HG02642 (cell line): ENCODE data around the gene ZHX3.

Experiments used
- ATAC-seq: cut with Tn5 transposase; IDR thresholded peaks from one replicate; pipeline ENCODE4 v1.9.1; 2021; ENCODE audit warnings: mild to moderate bottlenecking; ENCODE audit not compliant: unreplicated experiment, poor library complexity

Gene ZHX3

DNA sequence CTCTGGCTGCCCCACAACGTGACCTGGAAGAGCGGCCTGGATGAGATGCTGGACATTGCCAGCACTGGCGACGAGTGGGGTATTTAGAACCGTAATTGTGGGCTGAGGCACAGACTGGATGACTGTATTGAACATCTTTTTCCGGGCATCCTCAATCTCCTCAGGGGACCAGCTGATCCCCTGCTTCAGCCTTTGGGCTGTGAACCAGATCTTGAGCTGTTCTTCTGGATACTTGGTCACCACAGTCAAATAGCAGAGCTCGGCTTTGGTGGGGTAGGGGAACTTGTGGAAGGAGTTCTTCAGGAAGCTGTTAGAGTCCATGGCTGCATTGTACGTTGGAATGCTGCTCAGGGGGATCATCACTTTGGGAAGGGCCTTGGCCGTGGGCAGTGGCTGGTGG is 113.9 kb downstream of the ZHX3 start:
- ATAC-seq, result no peak

DNA sequence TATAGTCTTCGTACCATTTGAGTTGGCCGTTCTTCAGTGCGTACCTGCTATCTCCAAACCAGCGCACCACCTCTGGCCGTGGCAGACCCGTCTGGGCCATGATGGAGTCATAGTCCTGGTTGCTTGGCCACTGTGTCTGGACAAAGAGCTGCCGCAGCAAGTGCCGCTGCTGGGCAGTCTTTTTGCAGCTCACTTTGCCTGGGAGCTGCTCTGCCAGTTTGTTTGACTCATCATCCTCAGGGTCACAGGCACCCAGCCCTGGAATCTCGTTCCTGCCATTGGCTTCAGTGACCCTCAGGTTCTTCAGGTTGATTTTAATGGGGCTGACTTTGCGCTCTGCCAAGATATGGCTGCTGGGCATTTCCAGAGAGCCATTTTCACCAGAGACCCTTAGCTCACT is 115.1 kb downstream of the ZHX3 start:
- ATAC-seq, result no peak

DNA sequence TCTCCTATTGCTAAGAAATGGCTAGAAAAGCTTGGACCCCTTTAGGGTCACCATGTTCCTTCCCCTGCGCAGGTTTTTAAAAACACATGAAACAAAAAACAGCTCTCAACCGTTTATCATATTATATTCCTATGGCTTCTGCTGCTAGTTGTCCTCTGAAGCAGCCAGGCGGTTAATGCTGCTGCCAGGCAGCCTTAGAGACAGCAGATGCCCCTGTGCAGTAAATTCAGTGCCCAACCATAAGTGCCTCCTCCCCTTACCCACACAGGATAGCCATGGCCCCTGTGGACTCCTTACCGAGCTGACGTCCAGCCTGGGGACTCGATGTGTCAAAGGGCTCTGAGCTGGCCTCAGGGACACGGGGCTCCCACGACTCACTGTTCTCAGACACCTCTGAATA is 115.8 kb downstream of the ZHX3 start:
- no peak for ATAC-seq

DNA sequence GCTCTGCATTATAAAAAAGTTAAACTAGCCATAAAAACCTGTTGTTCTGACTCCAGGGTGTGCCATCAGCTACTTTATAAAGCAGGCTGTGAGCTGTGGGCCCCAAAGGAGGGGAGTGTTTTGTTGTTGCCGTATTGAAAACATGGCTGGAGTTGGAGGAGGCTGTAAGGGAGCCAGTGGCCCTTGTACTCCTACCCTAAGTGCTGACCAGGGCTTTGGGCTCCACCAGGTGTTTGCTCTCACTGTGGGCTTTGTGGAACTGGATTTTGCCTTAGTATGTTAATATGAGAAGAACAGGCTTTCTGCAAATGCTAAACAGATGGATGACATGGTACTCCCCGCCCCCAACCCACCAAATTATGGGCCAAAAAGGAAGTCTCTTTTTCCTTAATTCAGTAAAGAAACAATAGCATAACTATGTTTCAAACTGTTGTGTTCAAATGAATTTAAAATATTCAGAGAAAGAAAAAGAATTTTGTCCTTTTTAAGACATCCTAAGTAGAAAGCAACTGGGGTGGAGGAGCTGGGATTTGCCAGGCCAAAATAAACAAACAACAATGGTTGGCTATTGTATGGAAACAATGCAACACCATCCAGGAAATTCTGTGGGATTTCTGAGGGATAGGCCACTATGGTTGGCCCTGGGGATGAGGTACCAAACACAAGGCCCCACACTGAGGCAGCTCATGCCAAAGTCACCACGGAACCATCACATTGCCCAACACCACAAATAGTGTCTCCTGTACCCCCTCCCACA is 116.9 kb downstream of the ZHX3 start:
- no peak for ATAC-seq

DNA sequence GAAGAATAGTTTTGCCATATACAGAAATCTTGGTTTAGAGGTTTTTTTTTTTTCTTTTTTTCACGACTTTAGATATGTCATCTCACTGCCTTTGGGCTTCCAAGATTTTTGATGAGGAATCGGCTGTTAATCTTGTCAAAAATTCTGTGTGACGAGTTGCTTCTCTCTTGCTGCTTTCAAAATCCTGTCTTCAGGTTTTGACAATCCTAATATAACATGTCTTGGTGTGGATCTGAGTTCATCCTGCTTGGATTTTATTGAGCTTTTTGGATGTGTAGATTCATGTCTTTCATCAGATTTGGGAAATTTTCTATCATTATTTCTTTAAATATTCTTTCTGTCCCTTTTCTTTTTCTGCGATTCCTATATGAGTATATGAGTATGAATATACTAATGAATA is 119.1 kb downstream of the ZHX3 start:
- no peak for ATAC-seq

DNA sequence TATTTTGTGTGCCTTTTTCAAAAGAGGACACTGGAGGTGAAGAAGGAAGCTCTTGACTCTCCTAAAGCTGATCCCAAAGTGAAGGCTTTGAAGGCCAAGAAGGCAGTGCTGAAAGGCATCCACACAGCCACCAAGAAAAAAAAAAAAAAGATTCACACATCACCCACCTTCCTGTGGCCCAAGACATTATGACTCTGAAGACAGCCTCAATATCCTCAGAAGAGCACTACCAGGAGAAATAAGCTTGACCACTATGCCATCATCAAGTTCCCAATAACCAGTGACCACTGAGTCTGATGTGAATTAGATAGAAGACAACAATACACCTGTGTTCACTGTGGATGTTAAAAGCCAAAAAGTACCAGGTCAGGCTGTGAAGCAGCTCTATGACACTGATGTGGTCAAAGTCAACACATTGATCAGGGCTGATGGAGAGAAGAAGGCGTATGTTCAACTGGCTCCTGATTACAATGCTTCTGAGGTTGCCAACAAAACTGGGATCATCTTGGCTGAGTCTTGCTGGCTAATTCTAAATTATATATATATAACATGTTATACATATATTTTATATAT is 120.8 kb downstream of the ZHX3 start:
- no peak for ATAC-seq

DNA sequence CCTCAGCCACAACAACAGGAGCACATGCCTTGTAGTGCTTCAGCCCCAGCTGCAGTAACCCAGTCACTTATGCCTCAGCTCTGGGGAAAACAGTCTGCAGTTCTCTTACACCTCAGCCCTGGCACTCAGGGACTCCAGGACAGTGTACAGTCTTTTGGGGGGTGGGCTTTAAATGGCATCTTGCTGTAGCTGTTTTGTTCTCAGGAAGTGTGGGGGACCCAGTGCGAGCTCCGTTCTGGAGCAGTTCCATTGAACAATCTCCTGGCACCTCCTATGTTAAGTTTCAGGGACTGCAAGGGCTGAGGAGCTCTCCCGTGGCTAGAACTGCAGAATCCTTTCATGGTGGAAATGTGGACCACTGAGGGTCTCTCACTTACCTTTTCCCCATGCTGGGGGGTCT is 125.0 kb downstream of the ZHX3 start:
- ATAC-seq, result no peak

DNA sequence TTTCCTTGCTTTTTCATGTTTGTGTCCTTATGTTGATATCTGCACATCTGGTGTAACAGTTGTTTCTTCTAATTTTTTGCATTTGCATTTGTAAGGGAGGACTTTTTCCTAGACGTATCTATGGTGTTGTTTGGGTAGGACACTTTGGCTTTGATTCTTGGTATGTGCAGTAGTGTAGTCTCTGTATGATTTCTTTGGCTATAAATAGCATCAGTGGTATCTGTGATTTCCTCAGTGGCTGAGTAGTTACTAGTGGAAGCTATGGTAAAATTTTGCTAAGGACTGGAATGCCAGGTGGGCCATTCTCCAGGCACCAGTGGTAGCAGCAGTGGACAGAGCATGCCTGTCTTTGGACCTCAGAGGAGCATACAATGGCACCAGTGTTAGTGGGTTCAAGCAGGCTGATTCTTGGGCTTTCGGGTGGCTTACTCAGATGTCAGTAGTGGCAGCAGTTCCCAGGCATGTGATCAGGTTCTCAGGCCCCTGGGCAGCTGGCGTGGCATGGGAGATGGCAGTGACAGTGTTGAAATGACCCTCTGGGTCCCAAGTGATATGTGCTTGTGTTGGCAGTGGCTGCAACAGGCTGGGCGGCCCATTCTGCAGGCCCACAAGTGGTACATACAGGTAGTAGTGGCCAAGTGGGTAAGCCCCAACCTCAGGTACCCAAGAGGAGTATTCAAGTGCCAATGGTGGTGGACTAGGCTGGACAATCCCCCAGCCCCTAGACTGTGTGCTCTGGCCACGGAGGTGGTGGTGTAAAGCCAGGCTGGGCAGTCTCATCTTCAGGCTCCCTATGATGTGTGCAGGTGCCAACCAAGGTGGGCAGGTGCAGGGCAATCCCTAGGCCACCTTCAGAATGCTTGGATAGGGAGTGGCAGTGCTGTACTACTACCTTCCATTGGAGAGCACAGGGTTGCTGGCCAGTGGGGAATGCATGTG is 125.7 kb downstream of the ZHX3 start:
- no peak for ATAC-seq

DNA sequence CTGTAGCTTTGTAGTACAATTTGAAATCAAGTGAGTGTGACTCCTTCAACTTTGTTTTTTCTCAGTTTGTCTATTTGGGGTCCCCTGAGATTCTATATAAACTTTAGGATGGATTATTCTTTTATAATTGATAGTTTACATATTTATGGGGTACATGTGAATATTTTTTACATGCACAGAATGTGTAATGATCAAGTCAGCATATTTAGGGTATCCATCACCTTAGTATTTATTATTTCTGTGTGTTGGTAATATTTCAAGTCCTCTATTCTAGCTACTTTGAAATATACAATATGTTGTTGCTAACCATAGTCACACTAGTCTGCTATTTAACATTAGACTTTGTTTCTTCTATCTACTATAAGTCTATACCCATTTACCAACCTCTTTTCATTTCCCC is 129.9 kb downstream of the ZHX3 start:
- no peak for ATAC-seq

DNA sequence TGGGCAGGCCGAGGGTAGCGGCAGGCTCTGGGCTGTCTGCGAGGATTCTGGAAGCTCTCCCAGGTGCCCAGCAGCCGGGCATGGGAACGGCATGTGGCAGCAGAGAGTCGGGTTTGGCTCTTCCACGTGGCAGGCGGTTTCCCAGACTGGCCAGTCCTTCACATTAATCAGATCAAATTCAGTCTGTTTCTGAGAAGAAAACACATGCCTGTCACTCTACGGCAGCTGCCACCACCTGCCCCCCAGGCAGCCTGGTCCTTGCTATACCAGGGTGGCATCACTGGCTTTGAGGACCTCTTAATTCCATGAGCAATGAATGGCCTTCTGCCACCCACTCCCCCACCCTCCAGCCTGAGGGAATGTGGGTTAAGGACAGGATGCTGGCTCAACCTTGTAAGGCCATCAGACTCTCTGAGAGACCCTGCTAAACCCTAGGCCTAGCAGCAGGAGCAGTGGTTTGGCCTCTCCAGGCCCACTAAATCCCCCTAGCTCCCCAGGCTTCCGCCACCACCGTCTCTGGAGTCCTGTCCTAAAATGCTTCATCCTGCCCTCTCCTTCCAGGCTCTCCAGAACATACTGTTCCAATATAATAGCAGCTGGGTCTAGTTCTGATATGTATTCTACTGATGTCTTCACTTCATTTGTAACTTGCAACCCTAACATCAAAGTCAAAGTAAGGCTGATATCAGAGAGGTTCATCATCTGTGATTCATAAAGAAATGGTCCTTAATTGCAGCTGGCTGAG is 132.3 kb downstream of the ZHX3 start:
- no peak for ATAC-seq

DNA sequence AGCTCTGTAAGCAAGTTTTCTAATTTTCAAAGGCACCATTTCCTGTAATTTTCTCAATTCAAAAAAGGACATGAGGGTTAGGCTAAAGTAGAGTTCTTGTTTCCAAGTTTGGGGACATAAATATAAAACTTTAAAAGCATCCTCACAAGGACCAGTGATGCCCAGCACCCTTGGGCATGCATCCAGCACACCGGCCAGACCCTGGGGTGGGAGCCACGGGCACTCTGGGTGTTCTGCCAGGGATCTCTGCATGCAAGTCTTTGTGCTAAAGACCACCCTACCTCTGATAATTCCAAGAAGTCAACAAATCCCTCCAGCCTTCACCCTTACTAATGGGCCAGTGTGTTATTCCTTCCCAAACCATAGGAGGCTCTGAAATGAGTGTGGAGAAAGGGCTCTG is 133.7 kb downstream of the ZHX3 start:
- no peak for ATAC-seq

DNA sequence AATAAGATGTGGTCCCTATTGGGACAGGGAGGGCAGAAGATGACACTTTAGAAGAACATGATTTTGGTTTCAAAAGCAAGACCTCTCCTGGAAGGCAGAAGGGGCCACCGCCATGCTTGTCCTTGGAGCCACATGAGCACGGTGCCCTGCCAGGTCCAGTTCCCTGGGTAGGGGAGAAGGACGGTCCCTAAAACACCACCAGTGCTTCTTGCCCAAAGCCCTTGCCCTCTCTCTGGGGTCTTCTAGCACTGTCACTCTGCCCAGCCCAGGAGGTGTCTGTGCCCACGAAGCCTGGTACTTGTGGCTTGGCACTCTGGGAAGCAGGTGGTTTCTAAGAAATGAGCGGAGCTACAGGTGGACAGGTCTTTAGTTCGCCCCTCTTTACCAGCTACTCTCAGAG is 134.1 kb downstream of the ZHX3 start:
- ATAC-seq, result no peak

DNA sequence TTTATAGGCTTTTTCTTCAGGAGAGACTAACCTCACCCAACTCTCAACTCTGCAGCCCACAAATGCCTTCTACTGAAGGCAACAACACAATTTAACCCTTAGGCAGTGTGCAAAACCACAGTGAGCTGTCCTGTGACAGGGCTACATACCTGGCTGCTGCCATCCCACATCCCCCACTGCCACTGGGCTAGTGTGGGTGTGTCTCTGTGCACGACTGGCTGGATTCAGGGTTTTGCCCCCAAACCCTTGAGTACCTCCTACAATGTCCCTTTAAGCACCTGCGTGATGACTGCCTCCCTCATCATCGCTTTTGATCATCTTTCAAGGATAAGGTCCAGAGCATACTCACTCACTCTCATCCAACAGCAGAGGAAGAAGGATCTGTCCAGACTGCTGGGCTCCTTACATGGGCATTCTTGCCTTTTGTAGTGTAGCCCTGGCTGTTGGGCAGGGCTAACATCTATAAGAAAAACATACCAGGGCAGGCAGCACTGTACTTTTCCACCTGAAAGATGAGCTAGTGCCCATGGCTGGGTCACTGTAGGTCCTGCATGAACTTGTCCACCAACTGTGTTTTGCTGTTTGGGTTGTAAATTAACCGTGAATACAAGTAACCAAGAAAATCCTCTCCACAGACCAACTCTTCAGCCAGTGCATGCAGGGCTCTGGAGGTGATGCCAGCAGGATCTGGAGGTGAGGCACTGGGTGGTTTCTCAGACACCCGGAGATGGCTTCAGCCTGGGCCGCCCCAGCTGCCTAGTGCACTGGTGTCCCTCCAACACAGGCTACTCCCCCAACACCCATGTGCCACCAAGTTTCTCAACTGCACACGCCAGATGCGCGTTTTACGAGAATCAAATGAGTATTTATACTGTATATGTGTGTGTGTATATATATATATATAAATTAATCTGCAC is 135.0 kb downstream of the ZHX3 start:
- no peak for ATAC-seq

DNA sequence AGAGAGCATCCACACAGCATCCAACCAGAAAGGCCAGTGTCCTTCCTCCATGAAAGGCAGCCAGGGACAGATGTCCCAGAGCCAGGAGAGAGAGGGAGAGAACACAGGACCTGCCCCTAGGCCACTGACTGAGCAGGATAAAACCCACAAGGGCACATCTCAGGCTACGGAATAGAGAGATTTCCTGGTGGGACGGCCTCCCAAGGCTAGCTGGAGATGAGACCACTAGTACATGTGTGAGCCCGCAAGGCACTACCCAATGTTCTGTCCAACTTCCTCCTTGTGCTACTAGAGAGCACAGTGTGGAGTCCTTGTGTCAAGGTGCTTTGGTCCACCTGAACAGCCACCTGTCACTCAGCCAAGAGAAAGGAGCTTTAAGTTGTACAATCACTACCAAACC is 136.0 kb downstream of the ZHX3 start:
- ATAC-seq, result no peak

DNA sequence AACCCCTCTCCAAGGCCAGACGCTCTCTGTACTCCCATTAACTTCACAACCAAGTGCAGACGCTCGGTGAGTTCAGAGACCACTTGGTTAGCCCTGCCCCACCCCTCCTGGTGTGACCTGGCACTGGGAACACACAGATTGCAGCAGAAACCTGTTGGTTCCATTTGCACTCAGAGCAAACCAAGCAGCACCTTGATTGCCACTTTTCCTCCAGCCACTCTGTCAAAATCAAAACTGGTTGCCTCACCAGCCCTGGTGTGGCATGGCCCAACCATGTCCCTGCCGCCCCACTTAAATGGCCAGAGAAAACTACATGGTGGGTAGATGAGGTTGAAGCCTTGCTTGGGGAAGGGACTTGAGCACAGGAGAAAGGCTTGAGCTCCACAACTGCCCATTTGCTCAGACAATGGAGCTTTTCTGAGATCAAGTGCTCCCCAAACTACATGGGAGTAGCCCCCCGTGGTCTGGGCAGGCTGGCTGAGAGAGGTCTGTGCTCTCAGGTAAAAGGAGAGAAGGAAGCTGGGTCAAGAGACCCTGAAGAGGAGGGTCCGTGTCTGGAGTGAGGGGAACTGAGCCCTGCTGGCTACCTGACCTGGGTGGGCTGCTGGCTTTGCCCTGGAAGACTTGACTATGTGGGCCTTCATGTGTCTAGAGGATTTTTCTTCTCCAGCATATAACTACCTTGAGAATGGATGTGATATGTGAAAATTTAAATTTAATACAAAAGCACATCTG is 136.8 kb downstream of the ZHX3 start:
- no peak for ATAC-seq

DNA sequence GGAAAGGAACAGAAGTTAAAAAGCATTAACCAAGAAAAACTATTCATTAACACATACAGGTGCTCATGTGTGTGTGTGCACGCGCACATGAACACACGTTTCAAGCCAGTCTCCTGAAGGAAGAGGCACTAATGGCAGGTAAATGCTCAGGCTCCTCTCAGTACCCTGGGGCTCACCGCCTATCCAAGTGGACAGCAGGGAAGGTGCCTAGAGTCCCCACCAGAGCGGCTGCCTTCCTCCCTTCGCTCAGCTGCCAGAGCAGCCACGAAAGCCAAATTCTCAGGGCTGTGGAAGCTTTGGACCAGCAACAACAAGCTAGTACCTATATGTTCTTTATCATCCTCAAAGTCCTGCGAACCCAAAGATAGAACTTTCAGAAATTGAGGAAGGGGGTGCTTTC is 137.6 kb downstream of the ZHX3 start:
- ATAC-seq, result no peak

DNA sequence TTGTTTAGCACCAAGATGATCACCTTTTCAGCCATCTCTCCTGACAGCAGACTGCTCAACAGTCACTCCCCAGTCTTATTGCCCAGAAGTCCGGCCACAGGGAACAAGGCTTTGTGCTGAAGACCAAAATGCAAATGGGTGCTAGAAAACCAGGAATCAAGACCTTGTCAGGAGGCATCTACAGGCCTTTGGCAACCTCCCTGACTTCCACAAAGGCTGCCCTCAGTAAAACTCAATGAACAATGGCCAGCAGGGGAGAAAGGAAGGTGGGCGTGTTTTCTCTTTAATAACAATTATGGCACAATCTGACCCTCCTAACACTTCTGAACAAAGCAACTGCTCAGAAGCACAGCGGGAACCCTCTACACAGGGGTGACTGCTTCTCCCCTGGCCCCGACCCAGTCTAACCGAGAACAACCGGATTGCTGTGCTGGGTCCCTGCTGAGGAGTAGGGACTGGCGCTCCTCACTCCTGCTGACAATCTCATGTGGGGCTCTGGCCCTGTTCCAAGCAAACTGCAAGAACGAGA is 138.6 kb downstream of the ZHX3 start:
- no peak for ATAC-seq

DNA sequence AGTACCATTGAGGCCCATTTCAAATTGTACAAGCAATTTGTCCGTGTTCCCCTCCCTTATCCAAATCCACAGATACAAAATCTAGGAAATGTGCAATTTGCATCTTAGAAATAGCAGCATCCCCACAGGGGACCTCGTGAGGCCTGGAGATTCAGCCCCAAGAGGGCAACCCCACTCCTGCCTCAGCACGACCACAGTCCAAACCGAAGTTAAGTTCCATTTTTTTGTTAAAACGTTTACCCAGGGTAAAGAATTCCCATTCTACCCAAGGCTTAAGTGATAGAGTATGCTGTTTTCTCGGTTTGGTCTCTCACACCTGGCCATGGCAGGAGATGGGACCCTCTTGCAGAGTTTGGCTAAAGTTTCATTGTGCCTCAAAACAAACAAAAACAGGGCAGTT is 139.0 kb downstream of the ZHX3 start:
- no peak for ATAC-seq

DNA sequence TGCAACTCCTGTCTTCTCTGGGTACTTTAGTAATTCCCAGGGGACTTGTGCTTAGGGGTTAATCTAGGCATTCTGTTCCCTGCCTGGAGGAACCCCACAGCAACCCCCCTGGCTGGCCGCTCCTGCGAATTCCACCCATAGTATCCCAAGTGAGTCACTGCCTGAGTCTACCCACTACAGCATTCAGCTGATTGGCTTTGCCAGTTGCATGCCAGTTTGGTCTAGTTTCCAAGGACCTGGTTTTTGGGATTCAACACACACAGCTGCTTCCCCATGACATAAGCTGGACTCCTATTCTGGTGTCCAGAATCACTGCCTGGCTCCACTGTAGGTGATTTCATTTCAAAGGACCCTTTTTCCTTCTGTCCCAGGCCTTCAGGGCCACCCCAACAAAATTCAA is 139.9 kb downstream of the ZHX3 start:
- no peak for ATAC-seq
